ENCODE measurements around the gene SRSF4. TPM values are rescaled to one million over a fixed set of nuclear protein-coding genes. Genes with fewer than 3 reads are reported as not detected.
A peak's percentile ranks its signal among the peaks of the same experiment; 100 is the strongest.

SRSF4 gene
- polyA plus RNA-seq, 1 donor = 149 TPM

- no peak overlapping the region for H3K27ac ChIP-seq (ENCODE audit: low read length)
- no peak overlapping the region for H3K4me3 ChIP-seq (ENCODE audit: low read length)
- no peaks in the 10 kb centered on the region for H3K36me3 ChIP-seq (ENCODE audit: control insufficient read depth, insufficient read depth, low read length)
- peaks cover 41% of the 10 kb centered on the region for H3K27me3 ChIP-seq (ENCODE audit: control insufficient read depth, insufficient read depth, low read length)
- H3K4me1 ChIP-seq (ENCODE audit: control insufficient read depth, insufficient read depth, low read length) = peaks cover 22% of the 10 kb centered on the region
- no peak for DNase-seq
- WGBS (ENCODE audit: insufficient coverage, low lambda C conversion rate) = no CpG with 5 or more reads among the region's 6 CpGs
- H3K9me3 ChIP-seq (ENCODE audit: control insufficient read depth, low read depth, low read length) = peaks cover 20% of the 10 kb centered on the region
Measured at GRCh38 chr1:29126198-29126597, 55.5 kb downstream of the SRSF4 start.

DNA sequence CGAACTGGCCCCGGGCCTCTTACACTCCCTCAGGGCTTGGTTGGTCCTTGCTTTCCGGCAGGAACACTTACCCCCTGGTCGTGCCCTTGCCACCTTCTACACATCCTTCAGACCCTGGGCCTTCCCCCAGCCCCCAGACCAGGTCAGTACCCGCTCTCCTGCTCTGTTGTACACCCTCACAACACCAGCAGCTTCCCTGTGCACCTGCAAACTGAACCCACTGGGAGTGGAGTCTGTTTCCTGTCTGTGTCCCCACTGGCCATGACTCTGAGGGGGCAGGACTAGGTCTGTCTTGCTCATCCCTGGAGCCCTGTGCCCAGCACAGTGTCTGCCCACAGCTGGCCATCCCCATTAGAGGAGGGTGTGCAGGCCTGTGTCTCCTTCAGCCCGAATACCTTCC lies 55.9 kb downstream of the SRSF4 start:
- Histone ChIP-seq H3K27ac (ENCODE audit: low read length) (no peak overlapping the region), H3K27me3 (ENCODE audit: control insufficient read depth, insufficient read depth, low read length) (peaks cover 45% of the 10 kb centered on the region), H3K4me3 (ENCODE audit: low read length) (no peak overlapping the region), H3K4me1 (ENCODE audit: control insufficient read depth, insufficient read depth, low read length) (peaks cover 22% of the 10 kb centered on the region), H3K36me3 (ENCODE audit: control insufficient read depth, insufficient read depth, low read length) (no peaks in the 10 kb centered on the region), H3K9me3 (ENCODE audit: control insufficient read depth, low read depth, low read length) (peaks cover 20% of the 10 kb centered on the region)
- DNase-seq = no peak
- WGBS (ENCODE audit: insufficient coverage, low lambda C conversion rate) = no CpG with 5 or more reads among the region's 6 CpGs

DNA sequence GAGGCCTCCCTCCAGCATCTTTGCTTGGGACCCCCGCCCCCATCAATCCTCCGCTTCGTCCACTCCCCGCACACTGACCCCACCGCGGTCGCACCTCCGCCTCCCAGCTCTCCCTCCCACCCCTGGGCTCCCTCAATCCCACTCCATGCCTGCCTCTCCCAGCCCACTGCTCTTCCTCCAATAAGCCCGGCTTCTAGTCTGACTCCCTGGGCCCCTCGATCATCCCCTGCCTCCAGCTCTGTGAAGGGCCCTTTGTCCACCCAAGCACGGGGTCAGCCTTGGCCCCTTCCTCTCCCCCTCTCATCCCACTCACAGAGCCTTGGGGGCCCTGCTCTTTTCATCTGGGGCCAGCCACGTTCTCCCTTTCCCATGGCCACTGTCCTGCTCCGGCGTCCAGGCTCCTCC lies 56.5 kb downstream of the SRSF4 start:
- H3K27ac ChIP-seq (ENCODE audit: low read length) = peak overlapping the region; percentile 71
- no peak for DNase-seq
- peaks cover 20% of the 10 kb centered on the region for H3K9me3 ChIP-seq (ENCODE audit: control insufficient read depth, low read depth, low read length)
- peaks cover 22% of the 10 kb centered on the region for H3K4me1 ChIP-seq (ENCODE audit: control insufficient read depth, insufficient read depth, low read length)
- H3K27me3 ChIP-seq (ENCODE audit: control insufficient read depth, insufficient read depth, low read length) = peaks cover 48% of the 10 kb centered on the region
- H3K36me3 ChIP-seq (ENCODE audit: control insufficient read depth, insufficient read depth, low read length) = no peaks in the 10 kb centered on the region
- WGBS (ENCODE audit: insufficient coverage, low lambda C conversion rate) = 39% methylated on average over 5 of the region's 14 CpGs
- H3K4me3 ChIP-seq (ENCODE audit: low read length) = peak overlapping the region; percentile 51

DNA sequence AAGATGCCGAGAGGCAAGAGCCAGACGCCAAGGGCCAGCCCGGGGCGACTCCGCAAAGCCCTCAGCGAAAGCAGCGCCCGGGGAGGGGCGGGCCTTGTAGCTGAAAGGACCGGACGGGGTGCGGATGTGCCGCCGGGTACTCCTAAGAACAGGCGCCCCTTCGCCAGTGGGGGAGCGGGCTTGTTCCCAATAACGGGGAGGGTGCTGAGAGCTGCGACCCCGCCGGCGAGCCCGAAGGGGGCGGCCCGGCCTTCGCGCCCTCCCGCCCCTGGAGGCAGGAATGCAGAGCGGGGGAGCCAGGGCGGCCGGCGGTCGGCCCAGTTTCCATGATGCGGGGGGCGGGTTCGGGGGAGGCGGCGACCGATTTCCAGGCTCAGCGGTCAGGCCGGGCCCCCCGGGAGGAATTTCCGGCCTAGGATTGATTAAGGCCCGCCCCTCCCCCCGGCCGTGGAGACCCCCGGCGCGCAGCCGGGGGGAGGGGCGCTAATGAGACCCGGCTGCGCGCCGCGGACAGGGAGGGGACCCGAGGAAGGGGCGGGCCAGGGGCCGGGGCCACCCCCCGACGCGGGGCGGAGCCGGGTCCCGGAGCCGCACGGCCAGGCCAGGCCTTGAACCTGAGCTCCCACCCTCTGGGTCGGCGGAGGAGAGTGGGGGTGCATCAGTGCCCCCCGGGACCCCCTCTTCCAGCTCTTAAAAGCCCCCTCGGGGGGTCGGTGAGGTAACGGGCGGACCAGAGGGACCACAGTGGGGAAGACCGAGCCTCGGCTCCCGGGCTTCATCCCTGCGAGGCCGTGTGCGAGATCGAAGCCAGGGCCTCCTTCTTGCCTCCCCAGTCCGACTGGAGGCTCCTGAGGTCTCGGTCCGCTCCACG lies 57.1 kb downstream of the SRSF4 start:
- no CpG with 5 or more reads among the region's 85 CpGs for WGBS (ENCODE audit: insufficient coverage, low lambda C conversion rate)
- Histone ChIP-seq H3K36me3 (ENCODE audit: control insufficient read depth, insufficient read depth, low read length) (no peaks in the 10 kb centered on the region), H3K27me3 (ENCODE audit: control insufficient read depth, insufficient read depth, low read length) (peaks cover 48% of the 10 kb centered on the region), H3K4me1 (ENCODE audit: control insufficient read depth, insufficient read depth, low read length) (peaks cover 22% of the 10 kb centered on the region), H3K4me3 (ENCODE audit: low read length) (peak overlapping the region; percentile 79), H3K27ac (ENCODE audit: low read length) (peak overlapping the region; percentile 92), H3K9me3 (ENCODE audit: control insufficient read depth, low read depth, low read length) (peaks cover 20% of the 10 kb centered on the region)
- DNase-seq = peak; percentile 71 to 83

- Histone ChIP-seq H3K9me3 (ENCODE audit: control insufficient read depth, low read depth, low read length) (peaks cover 20% of the 10 kb centered on the region), H3K4me3 (ENCODE audit: low read length) (peak within 1 kb of the TSS; percentile 79), H3K36me3 (ENCODE audit: control insufficient read depth, insufficient read depth, low read length) (peaks cover 2% of the 10 kb centered on the region), H3K27ac (ENCODE audit: low read length) (peak within 1 kb of the TSS; percentile 92), H3K4me1 (ENCODE audit: control insufficient read depth, insufficient read depth, low read length) (peaks cover 22% of the 10 kb centered on the region), H3K27me3 (ENCODE audit: control insufficient read depth, insufficient read depth, low read length) (peaks cover 48% of the 10 kb centered on the region)
- no CpG with 5 or more reads among the region's 46 CpGs for WGBS (ENCODE audit: insufficient coverage, low lambda C conversion rate)
- no peak for DNase-seq
Measured at GRCh38 chr1:29123887-29124365, 57.8 kb downstream of the SRSF4 start, which contains the start of gene TMEM200B. Gene TMEM200B (minus strand): TSS chr1:29123903. CDS start chr1:29121828, 2,075 bp downstream.

DNA sequence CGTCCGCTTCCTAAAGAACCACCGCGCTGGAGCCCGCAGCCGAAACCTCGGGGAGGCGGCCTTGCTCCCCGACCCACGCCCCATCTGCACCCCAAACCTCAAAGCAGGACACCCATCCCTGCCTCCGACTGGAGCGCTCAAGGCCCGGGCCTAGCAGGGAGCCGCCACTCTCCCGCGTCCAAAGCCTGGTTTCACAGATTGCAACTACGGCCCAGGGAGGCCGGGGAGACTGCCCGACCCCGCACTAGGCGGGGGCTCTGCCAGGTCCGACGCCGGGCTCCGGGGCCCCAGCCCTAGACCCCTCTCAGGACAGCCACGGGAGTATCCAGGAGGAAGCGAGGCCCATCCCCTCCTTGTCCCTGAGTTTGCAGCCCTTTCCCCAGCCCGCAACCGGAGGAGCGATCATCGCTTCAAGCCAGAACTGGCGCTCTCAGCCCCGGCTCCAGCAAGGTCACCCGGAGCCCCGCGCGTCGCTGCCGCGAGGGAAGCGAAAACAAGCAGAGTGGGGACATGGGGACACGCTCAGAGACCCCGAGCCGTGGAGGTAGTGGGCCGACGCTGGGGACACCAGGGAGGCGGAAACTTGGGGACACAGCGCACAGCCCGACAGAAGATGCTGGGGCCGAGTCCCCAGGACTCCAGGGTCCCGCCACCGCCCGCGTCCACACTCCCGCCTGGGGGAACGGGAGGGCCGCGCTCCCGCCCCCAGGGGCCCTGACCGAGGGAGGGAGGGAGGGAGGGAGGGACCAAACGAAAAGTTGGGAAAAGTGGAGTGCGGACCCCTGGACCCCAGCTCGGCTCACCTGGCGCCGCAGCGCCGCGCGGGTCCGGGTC lies 58.4 kb downstream of the SRSF4 start:
- Histone ChIP-seq H3K27me3 (ENCODE audit: control insufficient read depth, insufficient read depth, low read length) (peaks cover 48% of the 10 kb centered on the region), H3K4me1 (ENCODE audit: control insufficient read depth, insufficient read depth, low read length) (peaks cover 22% of the 10 kb centered on the region), H3K9me3 (ENCODE audit: control insufficient read depth, low read depth, low read length) (peaks cover 20% of the 10 kb centered on the region), H3K36me3 (ENCODE audit: control insufficient read depth, insufficient read depth, low read length) (peaks cover 7% of the 10 kb centered on the region), H3K27ac (ENCODE audit: low read length) (peak overlapping the region; percentile 82), H3K4me3 (ENCODE audit: low read length) (peak overlapping the region; percentile 61)
- DNase-seq = peak in 1 of 2 donors; percentile 71
- WGBS (ENCODE audit: insufficient coverage, low lambda C conversion rate) = no CpG with 5 or more reads among the region's 70 CpGs

- Histone ChIP-seq H3K4me3 (ENCODE audit: low read length) (peak overlapping the region; percentile 61), H3K36me3 (ENCODE audit: control insufficient read depth, insufficient read depth, low read length) (peaks cover 8% of the 10 kb centered on the region), H3K27ac (ENCODE audit: low read length) (peak overlapping the region; percentile 82), H3K9me3 (ENCODE audit: control insufficient read depth, low read depth, low read length) (peaks cover 20% of the 10 kb centered on the region), H3K4me1 (ENCODE audit: control insufficient read depth, insufficient read depth, low read length) (peaks cover 22% of the 10 kb centered on the region), H3K27me3 (ENCODE audit: control insufficient read depth, insufficient read depth, low read length) (peaks cover 48% of the 10 kb centered on the region)
- no CpG with 5 or more reads among the region's 34 CpGs for WGBS (ENCODE audit: insufficient coverage, low lambda C conversion rate)
- DNase-seq = peak in 1 of 2 donors; percentile 68
Measured at GRCh38 chr1:29122682-29123052, 59.0 kb downstream of the SRSF4 start.

GRCh38 chr1:29121936-29122681 lies 59.6 kb downstream of the SRSF4 start:
- H3K36me3 ChIP-seq (ENCODE audit: control insufficient read depth, insufficient read depth, low read length) = peaks cover 12% of the 10 kb centered on the region
- WGBS (ENCODE audit: insufficient coverage, low lambda C conversion rate) = no CpG with 5 or more reads among the region's 81 CpGs
- H3K4me3 ChIP-seq (ENCODE audit: low read length) = peak overlapping the region; percentile 61
- H3K27ac ChIP-seq (ENCODE audit: low read length) = no peak overlapping the region
- peaks cover 48% of the 10 kb centered on the region for H3K27me3 ChIP-seq (ENCODE audit: control insufficient read depth, insufficient read depth, low read length)
- H3K4me1 ChIP-seq (ENCODE audit: control insufficient read depth, insufficient read depth, low read length) = peaks cover 22% of the 10 kb centered on the region
- peaks cover 20% of the 10 kb centered on the region for H3K9me3 ChIP-seq (ENCODE audit: control insufficient read depth, low read depth, low read length)
- DNase-seq = peak in 1 of 2 donors; percentile 46

GRCh38 chr1:29121516-29121935 lies 60.2 kb downstream of the SRSF4 start:
- H3K27ac ChIP-seq (ENCODE audit: low read length) = no peak overlapping the region
- DNase-seq = no peak

More at GRCh38 chr1:29121516-29121935, 60.2 kb downstream of the SRSF4 start:
- peaks cover 17% of the 10 kb centered on the region for H3K36me3 ChIP-seq (ENCODE audit: control insufficient read depth, insufficient read depth, low read length)
- peaks cover 48% of the 10 kb centered on the region for H3K27me3 ChIP-seq (ENCODE audit: control insufficient read depth, insufficient read depth, low read length)
- peak overlapping the region; percentile 61 for H3K4me3 ChIP-seq (ENCODE audit: low read length)
- no CpG with 5 or more reads among the region's 59 CpGs for WGBS (ENCODE audit: insufficient coverage, low lambda C conversion rate)
- H3K9me3 ChIP-seq (ENCODE audit: control insufficient read depth, low read depth, low read length) = peaks cover 20% of the 10 kb centered on the region
- H3K4me1 ChIP-seq (ENCODE audit: control insufficient read depth, insufficient read depth, low read length) = peaks cover 22% of the 10 kb centered on the region
